ENCODE data around the gene KSR1.

DNA sequence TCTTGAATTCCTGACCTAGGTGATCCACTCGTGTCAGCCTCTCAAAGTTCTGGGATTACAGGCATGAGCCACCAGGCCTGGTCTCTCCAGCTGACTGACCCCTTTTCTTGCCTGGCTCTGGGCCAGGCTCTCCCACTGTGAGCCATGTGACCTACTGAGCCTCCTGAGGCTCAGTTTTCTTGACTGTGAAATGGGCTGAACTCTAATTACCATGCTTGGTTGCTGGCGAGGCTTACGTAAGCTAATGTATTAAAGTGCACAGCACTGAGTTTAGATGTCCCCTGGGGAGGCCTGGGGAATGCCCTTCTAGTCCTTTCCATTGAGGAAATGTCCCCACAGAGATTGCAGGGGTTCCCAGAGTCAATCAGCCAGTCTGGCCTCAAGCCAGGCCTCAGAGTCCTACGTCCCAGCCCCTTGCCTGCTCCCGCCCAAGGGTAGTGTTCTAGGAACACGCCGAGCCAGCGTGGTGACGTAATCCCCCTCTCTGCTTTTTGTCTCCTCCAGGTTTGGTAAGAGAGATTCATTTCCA is 129.0 kb downstream of the KSR1 start:
- TF ChIP-seq, protein P1, sequence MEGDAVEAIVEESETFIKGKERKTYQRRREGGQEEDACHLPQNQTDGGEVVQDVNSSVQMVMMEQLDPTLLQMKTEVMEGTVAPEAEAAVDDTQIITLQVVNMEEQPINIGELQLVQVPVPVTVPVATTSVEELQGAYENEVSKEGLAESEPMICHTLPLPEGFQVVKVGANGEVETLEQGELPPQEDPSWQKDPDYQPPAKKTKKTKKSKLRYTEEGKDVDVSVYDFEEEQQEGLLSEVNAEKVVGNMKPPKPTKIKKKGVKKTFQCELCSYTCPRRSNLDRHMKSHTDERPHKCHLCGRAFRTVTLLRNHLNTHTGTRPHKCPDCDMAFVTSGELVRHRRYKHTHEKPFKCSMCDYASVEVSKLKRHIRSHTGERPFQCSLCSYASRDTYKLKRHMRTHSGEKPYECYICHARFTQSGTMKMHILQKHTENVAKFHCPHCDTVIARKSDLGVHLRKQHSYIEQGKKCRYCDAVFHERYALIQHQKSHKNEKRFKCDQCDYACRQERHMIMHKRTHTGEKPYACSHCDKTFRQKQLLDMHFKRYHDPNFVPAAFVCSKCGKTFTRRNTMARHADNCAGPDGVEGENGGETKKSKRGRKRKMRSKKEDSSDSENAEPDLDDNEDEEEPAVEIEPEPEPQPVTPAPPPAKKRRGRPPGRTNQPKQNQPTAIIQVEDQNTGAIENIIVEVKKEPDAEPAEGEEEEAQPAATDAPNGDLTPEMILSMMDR (IDR thresholded peaks at IDR 0.05) = no peak
- no peak for TF ChIP-seq POLR2AphosphoS5 (IDR thresholded peaks at IDR 0.05)
